Lower lobe of right lung (tissue), 2 donors: ENCODE results near the gene FRMD4A. TPM values are rescaled to one million over a fixed set of nuclear protein-coding genes. Genes with fewer than 3 reads are reported as not detected.
"Not testable (repeated sequence)": the region's sequence is repeated elsewhere in the genome, so short reads cannot be mapped to it uniquely, and the experiment has no call there.

Experiments
- ATAC-seq, 2 donors: fragments of 200-7000 bp; cut with Tn5 transposase; one replicate each; pipeline ENCODE4 v1.9.1; 2020 to 2022; ENCODE audit warnings: mild to moderate bottlenecking in 2 of 2, moderate library complexity in 2 of 2
- DNase-seq: peaks from one replicate; pipeline ENCODE4 v3.0.0-alpha.2; 2020
- H3K27ac ChIP-seq: fragments of 200-600 bp; one replicate; pipeline ENCODE4 v1.8.0; 2022
- H3K27me3 ChIP-seq: fragments of 200-600 bp; one replicate; pipeline ENCODE4 v1.8.0; 2022; ENCODE audit warnings: low read depth
- H3K36me3 ChIP-seq: fragments of 200-600 bp; one replicate; pipeline ENCODE4 v1.8.0; 2022; ENCODE audit warnings: mild to moderate bottlenecking
- H3K4me1 ChIP-seq: fragments of 200-600 bp; one replicate; pipeline ENCODE4 v1.8.0; 2022
- H3K4me3 ChIP-seq: fragments of 200-600 bp; one replicate; pipeline ENCODE4 v1.8.0; 2022; ENCODE audit warnings: mild to moderate bottlenecking
- H3K9me3 ChIP-seq: fragments of 200-600 bp; one replicate; pipeline ENCODE4 v1.8.0; 2022
- CTCF ChIP-seq: fragments of 200-600 bp; IDR thresholded peaks from one replicate; pipeline ENCODE4 v1.8.0; 2022; ENCODE audit warnings: antibody characterized with exemption, mild to moderate bottlenecking
- intact Hi-C: fragments of 100-400 bp; cut with DNase I; formaldehyde crosslinking; loops from one replicate; pipeline ENCODE4 v1.11.0; 2022
- total RNA-seq: library from RNA; stranded (reverse); fragmentation: NEBNext Ultra II Directional; extraction: Animal tissue kit (Norgen Biotek cat#: 25700); gene quantifications from one replicate; pipeline ENCODE4 v1.2.1, GENCODE V29; 2021
- donor health status: DM: no; HTN: yes; CAD: no; lungs with severe emphysema.

FRMD4A gene
- total RNA-seq, 1 donor from 2014 or later, result 64.8 TPM

GRCh38 chr10:14072541-14072940 lies 258.2 kb downstream of the FRMD4A start:
- Histone ChIP-seq H3K27ac (no peak overlapping the region), H3K27me3 (no peaks in the 10 kb centered on the region), H3K36me3 (no peaks in the 10 kb centered on the region), H3K9me3 (no peaks in the 10 kb centered on the region), H3K4me1 (peaks cover 14% of the 10 kb centered on the region), H3K4me3 (no peak overlapping the region)
- ATAC-seq (no peak), DNase-seq (no peak)
- intact Hi-C loops, result no loop called here
- TF ChIP-seq CTCF, result no peak

GRCh38 chr10:14071956-14072355 lies 258.8 kb downstream of the FRMD4A start:
- Histone ChIP-seq H3K9me3 (no peaks in the 10 kb centered on the region), H3K27me3 (no peaks in the 10 kb centered on the region), H3K4me3 (no peak overlapping the region), H3K27ac (no peak overlapping the region), H3K36me3 (no peaks in the 10 kb centered on the region), H3K4me1 (peaks cover 14% of the 10 kb centered on the region)
- no peak for ATAC-seq
- intact Hi-C loops, result no loop called here
- TF ChIP-seq CTCF, result no peak
- no peak for DNase-seq

GRCh38 chr10:14068601-14069250 lies 262.0 kb downstream of the FRMD4A start:
- Histone ChIP-seq H3K9me3 (no peaks in the 10 kb centered on the region), H3K36me3 (no peaks in the 10 kb centered on the region), H3K27me3 (no peaks in the 10 kb centered on the region), H3K4me3 (no peak overlapping the region), H3K4me1 (peaks cover 7% of the 10 kb centered on the region), H3K27ac (no peak overlapping the region)
- intact Hi-C loops, result no loop called here
- ATAC-seq (no peak), DNase-seq (no peak)
- TF ChIP-seq CTCF, result no peak

DNA sequence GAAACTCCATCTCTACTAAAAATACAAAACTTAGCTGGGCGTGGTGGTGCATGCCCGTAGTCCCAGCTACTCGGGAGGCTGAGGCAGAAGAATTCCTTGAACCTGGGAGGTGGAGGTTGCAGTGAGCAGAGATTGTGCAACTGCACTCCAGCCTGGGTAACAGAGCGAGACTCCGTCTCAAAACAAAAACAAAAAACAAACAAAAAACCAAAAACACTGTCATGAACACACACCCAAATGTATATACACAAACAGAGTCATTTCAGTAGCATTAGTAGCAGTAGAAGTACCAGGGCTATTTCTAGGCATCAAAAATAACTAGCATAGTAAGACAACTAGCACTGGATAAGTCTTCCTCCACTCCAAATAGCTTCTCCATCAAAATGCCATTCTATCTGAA lies 263.1 kb downstream of the FRMD4A start:
- H3K4me3 ChIP-seq, H3K27me3 ChIP-seq, H3K36me3 ChIP-seq, H3K4me1 ChIP-seq, ATAC-seq, intact Hi-C loops, H3K9me3 ChIP-seq, DNase-seq, H3K27ac ChIP-seq: not testable (repeated sequence)

DNA sequence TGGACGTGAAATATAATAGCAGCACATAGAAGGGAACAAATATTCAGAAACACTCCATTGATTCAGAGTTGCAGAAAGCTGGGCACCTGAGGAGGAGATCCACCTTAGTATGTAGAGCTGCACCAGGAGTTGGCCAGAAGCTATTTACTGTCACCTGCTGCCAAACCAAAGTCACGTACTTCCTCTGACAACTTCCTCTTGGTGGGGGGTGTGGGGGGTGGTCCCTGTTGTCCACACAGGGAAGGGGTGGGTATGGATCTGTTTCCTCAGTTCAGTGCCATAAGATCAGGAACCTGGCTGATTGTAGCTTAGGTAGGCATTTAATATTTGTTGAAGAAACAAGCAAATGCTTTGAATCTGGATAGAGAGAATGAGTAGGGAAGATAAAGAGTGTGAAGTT lies 264.6 kb downstream of the FRMD4A start:
- no peak for TF ChIP-seq CTCF
- Histone ChIP-seq H3K27ac (no peak overlapping the region), H3K9me3 (no peaks in the 10 kb centered on the region), H3K4me3 (no peak overlapping the region), H3K36me3 (no peaks in the 10 kb centered on the region), H3K27me3 (no peaks in the 10 kb centered on the region), H3K4me1 (peaks cover 10% of the 10 kb centered on the region)
- intact Hi-C loops, result no loop called here
- DNase-seq (no peak), ATAC-seq (no peak)

DNA sequence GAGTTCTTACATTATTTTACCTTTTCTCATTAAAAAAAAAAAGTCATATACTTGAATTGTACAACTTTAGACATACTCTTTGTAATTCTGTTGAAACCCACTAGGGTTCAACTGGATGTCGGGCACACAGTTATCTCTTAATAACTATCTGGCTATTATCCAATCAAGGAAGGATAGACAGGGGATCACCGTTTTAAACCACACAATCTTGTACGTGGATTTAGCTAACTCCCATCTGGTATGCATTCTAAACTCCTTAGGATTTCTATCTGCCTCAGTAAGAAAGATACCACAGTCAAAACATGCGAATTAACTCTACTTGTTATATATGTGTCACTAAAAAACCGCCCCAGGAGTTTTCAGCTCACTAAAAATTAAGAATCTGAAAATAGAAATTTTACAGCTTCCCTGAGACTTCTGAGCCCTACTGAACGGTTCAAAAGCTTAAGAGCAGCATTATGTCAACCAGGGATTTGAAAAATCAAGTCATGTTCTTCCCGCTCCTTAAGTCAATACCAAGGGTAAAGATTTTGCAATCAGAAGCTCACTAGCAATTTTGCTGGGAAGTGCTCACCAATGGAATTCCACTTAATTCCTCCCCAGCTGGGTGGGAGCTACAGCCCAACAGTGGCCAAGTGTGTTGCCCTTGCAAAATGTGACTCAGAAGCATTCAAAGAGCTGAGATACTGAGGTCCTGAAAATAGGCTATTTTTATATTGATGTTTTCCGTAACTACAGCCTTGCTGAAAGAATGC lies 267.0 kb downstream of the FRMD4A start:
- intact Hi-C loops, result no loop called here
- Histone ChIP-seq H3K27ac (peak overlapping the region; percentile 32), H3K4me3 (no peak overlapping the region), H3K27me3 (no peaks in the 10 kb centered on the region), H3K36me3 (no peaks in the 10 kb centered on the region), H3K4me1 (peaks cover 10% of the 10 kb centered on the region), H3K9me3 (no peaks in the 10 kb centered on the region)
- ATAC-seq (peak; percentile 91 to 94), DNase-seq (no peak)
- no peak for TF ChIP-seq CTCF
